Measurements from ENCODE around the gene MYO1D. TPM values are rescaled to one million over a fixed set of nuclear protein-coding genes. Genes with fewer than 3 reads are reported as not detected.

Gene MYO1D
- total RNA-seq, 1 experiment from 2014 or later: 1.3 TPM

- H3K4me3 ChIP-seq (ENCODE audit: low read depth in 2 of 2, low read length in 2 of 2): no peak overlapping the region
- no peak for DNase-seq (ENCODE audit: low read depth, low spot score)
- in situ Hi-C loops (cut with HindIII; ENCODE audit: low pct_unique_long_range_greater_than_20kb, low sequenced_read_pairs): no loop called here
- no TSS peak for BruUV-seq (replicated peaks)
- H3K9me3 ChIP-seq (ENCODE audit: control insufficient read depth, insufficient read depth, low read depth, low read length): no peaks in the 10 kb centered on the region
- H3K4me1 ChIP-seq (ENCODE audit: control insufficient read depth, insufficient read depth, low read length): no peaks in the 10 kb centered on the region; the same call in 1 of the 2 replicates
- POLR2A ChIA-PET: no interaction called here
- CTCF ChIA-PET: no interaction called here
- intact Hi-C loops (cut with micrococcal nuclease; ENCODE audit: unreplicated experiment): no loop called here
- no peaks in the 10 kb centered on the region for H3K27me3 ChIP-seq (ENCODE audit: control insufficient read depth, insufficient read depth, low read length)
- no peak for TF ChIP-seq REST (IDR thresholded peaks at IDR 0.05; ENCODE audit: insufficient read depth in 1 of 2, low read depth in 2 of 2, low read length in 1 of 2)
- no peak overlapping the region for H3K27ac ChIP-seq (ENCODE audit: low read length)
- no peaks in the 10 kb centered on the region for H3K36me3 ChIP-seq (ENCODE audit: control insufficient read depth, insufficient read depth, low read length)
- ATAC-seq: no peak
Measured at GRCh38 chr17:32567086-32567485, 309.8 kb downstream of the MYO1D start.

- DNase-seq (ENCODE audit: low read depth, low spot score) (no peak), ATAC-seq (no peak)
- in situ Hi-C loops (cut with HindIII; ENCODE audit: low pct_unique_long_range_greater_than_20kb, low sequenced_read_pairs): no loop called here
- ChIA-PET POLR2A (interaction anchor here (0.8 kb wide), 1 partner anchor 10 kb away, joined by 3 read pairs; no protein-coding TSS in a partner anchor), CTCF (no interaction called here)
- TF ChIP-seq POLR2AphosphoS5 (IDR thresholded peaks at IDR 0.05; ENCODE audit: low read depth, low read length) (no peak), TCF7L2 (IDR thresholded peaks at IDR 0.05; ENCODE audit: low read depth, low read length) (no peak), REST (IDR thresholded peaks at IDR 0.05; ENCODE audit: insufficient read depth in 1 of 2, low read depth in 2 of 2, low read length in 1 of 2) (no peak), CTCF (IDR thresholded peaks at IDR 0.05) (no peak), SIN3A (IDR thresholded peaks at IDR 0.05; ENCODE audit: borderline replicate concordance, insufficient read depth, low read depth, low read length) (no peak)
- intact Hi-C loops (cut with micrococcal nuclease; ENCODE audit: unreplicated experiment): no loop called here
- no peak overlapping the region for H3K4me3 ChIP-seq (ENCODE audit: low read depth in 2 of 2, low read length in 2 of 2)
- no peaks in the 10 kb centered on the region for H3K36me3 ChIP-seq (ENCODE audit: control insufficient read depth, insufficient read depth, low read length)
- H3K27me3 ChIP-seq (ENCODE audit: control insufficient read depth, insufficient read depth, low read length): no peaks in the 10 kb centered on the region
- BruUV-seq (replicated peaks): no TSS peak
- H3K27ac ChIP-seq (ENCODE audit: low read length): no peak overlapping the region
- no peaks in the 10 kb centered on the region for H3K9me3 ChIP-seq (ENCODE audit: control insufficient read depth, insufficient read depth, low read depth, low read length)
- H3K4me1 ChIP-seq (ENCODE audit: control insufficient read depth, insufficient read depth, low read length): no peaks in the 10 kb centered on the region; the same call in 1 of the 2 replicates
Measured at GRCh38 chr17:32566303-32566702, 310.6 kb downstream of the MYO1D start.

Measured in Panc1 (cell line).